ENCODE data around the gene ZNF341.
"Not testable (repeated sequence)": the region's sequence is repeated elsewhere in the genome, so short reads cannot be mapped to it uniquely, and the experiment has no call there.

Gene ZNF341

DNA sequence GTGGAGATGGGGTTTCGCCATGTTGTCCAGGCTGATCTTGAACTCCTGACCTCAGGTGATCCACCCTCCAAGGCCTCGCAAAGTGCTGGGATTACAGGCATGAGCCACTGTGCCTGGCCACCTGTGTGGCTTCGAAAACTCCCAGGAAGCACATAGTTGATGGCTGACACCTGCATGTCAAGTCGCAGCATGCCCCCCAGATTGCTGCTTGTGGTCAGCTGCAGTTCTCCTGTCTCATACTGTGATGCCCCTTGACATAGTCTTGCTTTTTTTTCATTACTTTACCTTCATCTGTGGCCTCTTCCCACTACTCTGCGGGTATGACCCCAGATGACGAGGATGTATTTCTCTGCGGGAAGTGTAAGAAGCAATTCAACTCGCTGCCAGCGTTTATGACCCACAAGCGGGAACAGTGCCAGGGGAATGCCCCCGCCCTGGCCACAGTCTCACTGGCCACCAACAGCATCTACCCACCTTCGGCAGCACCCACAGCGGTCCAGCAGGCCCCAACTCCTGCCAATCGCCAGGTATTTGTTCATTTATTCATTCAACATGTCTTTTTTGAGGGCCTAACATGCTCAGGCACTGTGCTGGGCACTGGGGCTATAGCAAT lies 13.1 kb downstream of the ZNF341 start:
- Histone ChIP-seq H3K4me1 (ENCODE audit: control insufficient read depth in 5 of 5, insufficient read depth in 5 of 5, low read length in 5 of 5) (no peaks in the 10 kb centered on the region), H3K9ac (ENCODE audit: low read length in 5 of 5) (no peak overlapping the region), H3K9me3 (ENCODE audit: control insufficient read depth in 5 of 5, low read length in 5 of 5) (no peaks in the 10 kb centered on the region), H3K27ac (ENCODE audit: low read depth, low read length) (no peak overlapping the region), H3K4me3 (ENCODE audit: low read depth in 1 of 5, low read length in 5 of 5) (no peak overlapping the region), H3K36me3 (ENCODE audit: control insufficient read depth in 5 of 5, insufficient read depth in 5 of 5, low read length in 5 of 5) (peaks cover 0 to 22% (median 14%) of the 10 kb centered on the region in 5 donors), H3K27me3 (ENCODE audit: control insufficient read depth in 5 of 5, insufficient read depth in 4 of 5, low read length in 5 of 5) (no peaks in the 10 kb centered on the region)

DNA sequence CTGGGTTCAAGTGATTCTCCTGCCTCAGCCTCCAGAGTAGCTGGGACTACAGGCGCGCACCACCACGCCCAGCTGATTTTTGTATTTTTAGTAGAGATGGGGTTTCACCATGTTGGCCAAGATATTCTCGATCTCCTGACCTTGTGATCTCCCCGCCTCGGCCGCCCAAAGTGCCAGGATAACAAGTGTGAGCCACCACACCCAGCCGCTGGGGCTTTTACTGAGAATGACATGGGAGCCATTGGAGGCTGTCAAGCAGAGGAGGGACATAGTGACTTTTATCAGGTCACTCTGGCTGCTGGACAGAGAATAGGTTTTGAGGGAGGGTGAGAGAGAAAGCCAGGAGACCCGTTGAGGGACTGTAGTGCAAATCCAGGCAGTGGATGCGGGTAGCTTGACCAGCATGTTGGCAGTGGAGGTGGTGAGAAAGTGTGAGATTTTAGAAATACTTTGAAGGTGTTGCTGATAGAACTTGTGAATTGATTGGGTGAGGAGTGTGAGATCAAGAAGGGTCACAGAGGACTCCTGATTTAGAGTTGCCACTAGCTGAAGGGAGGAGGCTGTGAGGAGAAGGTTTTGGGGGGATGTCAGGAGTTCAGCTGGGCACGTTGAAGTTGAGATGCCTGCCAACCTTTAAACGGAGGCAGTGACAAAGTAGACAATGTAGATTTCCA lies 14.7 kb downstream of the ZNF341 start:
- no peaks in the 10 kb centered on the region for H3K4me1 ChIP-seq (ENCODE audit: control insufficient read depth in 5 of 5, insufficient read depth in 5 of 5, low read length in 5 of 5)
- H3K4me3 ChIP-seq (ENCODE audit: low read depth in 1 of 5, low read length in 5 of 5): no peak overlapping the region
- H3K36me3 ChIP-seq (ENCODE audit: control insufficient read depth in 5 of 5, insufficient read depth in 5 of 5, low read length in 5 of 5): peaks cover 4 to 35% (median 23%) of the 10 kb centered on the region in 5 donors
- H3K9me3 ChIP-seq (ENCODE audit: control insufficient read depth in 5 of 5, low read length in 5 of 5): no peaks in the 10 kb centered on the region
- H3K27me3 ChIP-seq (ENCODE audit: control insufficient read depth in 5 of 5, insufficient read depth in 4 of 5, low read length in 5 of 5): no peaks in the 10 kb centered on the region
- no peak overlapping the region for H3K27ac ChIP-seq (ENCODE audit: low read depth, low read length)
- H3K9ac ChIP-seq (ENCODE audit: low read length in 5 of 5): no peak overlapping the region

DNA sequence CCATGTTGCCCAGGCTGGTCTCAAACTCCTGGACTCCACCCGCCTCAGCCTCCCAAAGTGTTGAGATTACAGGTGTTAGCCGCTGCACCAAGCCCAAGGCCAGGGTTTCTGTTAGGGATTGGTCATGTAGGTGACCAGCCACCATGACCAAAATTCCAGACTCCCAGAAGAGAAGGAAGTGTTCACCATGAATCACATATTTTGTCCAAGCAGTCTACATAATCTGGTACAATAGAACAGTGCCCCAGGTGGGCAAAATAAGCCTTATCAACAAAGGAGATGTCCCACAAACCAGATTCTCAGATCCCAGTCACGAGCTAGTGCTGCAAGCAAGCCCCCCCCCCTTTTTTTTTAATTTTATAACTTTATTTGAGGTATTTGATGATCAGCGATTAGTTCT lies 20.0 kb downstream of the ZNF341 start:
- no peak overlapping the region for H3K27ac ChIP-seq (ENCODE audit: low read depth, low read length)
- H3K36me3 ChIP-seq (ENCODE audit: control insufficient read depth in 5 of 5, insufficient read depth in 5 of 5, low read length in 5 of 5): peaks cover 4 to 57% (median 37%) of the 10 kb centered on the region in 5 donors
- no peaks in the 10 kb centered on the region for H3K27me3 ChIP-seq (ENCODE audit: control insufficient read depth in 5 of 5, insufficient read depth in 4 of 5, low read length in 5 of 5)
- peaks cover 0 to under 1% (median 0%) of the 10 kb centered on the region in 5 donors for H3K9me3 ChIP-seq (ENCODE audit: control insufficient read depth in 5 of 5, low read length in 5 of 5)
- no peak overlapping the region for H3K9ac ChIP-seq (ENCODE audit: low read length in 5 of 5)
- H3K4me3 ChIP-seq (ENCODE audit: low read depth in 1 of 5, low read length in 5 of 5): no peak overlapping the region
- H3K4me1 ChIP-seq (ENCODE audit: control insufficient read depth in 5 of 5, insufficient read depth in 5 of 5, low read length in 5 of 5): no peaks in the 10 kb centered on the region

DNA sequence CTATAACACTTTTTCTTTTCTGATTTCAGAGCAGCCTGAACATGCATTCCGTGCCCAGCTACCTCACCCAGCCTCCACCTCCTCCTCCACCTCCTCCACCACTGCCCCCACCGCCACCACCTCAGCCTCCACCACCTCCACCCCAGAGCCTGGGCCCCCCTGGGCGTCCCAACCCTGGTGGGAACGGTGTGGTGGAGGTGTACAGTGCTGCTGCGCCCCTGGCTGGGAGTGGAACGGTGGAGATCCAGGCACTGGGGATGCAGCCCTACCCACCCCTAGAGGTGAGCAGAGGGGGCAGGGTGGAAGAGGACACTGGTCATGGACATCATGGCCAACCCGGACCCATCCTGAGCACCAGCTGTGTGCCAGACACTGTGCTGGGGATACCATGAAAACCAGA lies 21.3 kb downstream of the ZNF341 start:
- Histone ChIP-seq H3K4me1 (ENCODE audit: control insufficient read depth in 5 of 5, insufficient read depth in 5 of 5, low read length in 5 of 5) (no peaks in the 10 kb centered on the region), H3K27ac (ENCODE audit: low read depth, low read length) (no peak overlapping the region), H3K4me3 (ENCODE audit: low read depth in 1 of 5, low read length in 5 of 5) (no peak overlapping the region), H3K9ac (ENCODE audit: low read length in 5 of 5) (no peak overlapping the region), H3K27me3 (ENCODE audit: control insufficient read depth in 5 of 5, insufficient read depth in 4 of 5, low read length in 5 of 5) (no peaks in the 10 kb centered on the region), H3K9me3 (ENCODE audit: control insufficient read depth in 5 of 5, low read length in 5 of 5) (peaks cover 0 to 13% (median 9%) of the 10 kb centered on the region in 5 donors), H3K36me3 (ENCODE audit: control insufficient read depth in 5 of 5, insufficient read depth in 5 of 5, low read length in 5 of 5) (peaks cover 8 to 66% (median 43%) of the 10 kb centered on the region in 5 donors)

DNA sequence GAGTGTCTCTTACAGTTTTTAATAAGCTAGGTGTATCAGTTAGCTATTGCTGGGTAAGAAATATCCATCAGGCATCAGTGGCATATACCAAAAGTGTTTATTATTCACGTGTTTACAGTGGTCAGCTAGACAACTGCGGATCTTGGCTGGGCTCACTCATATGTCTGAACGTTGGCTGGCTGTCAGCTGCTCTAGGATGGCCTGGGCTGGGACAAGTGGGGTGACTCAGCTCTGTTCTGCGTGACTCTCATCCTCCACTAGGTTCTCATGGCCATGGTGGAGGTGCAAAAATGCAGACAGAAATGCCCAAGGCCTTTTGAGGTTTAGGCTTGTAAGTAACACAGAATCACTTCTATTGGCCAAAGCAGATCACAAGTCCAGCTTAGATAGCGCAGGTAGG lies 22.0 kb downstream of the ZNF341 start:
- peaks cover 8 to 68% (median 47%) of the 10 kb centered on the region in 5 donors for H3K36me3 ChIP-seq (ENCODE audit: control insufficient read depth in 5 of 5, insufficient read depth in 5 of 5, low read length in 5 of 5)
- no peaks in the 10 kb centered on the region for H3K27me3 ChIP-seq (ENCODE audit: control insufficient read depth in 5 of 5, insufficient read depth in 4 of 5, low read length in 5 of 5)
- no peak overlapping the region for H3K27ac ChIP-seq (ENCODE audit: low read depth, low read length)
- peaks cover 0 to 13% (median 9%) of the 10 kb centered on the region in 5 donors for H3K9me3 ChIP-seq (ENCODE audit: control insufficient read depth in 5 of 5, low read length in 5 of 5)
- no peak overlapping the region for H3K9ac ChIP-seq (ENCODE audit: low read length in 5 of 5)
- H3K4me3 ChIP-seq (ENCODE audit: low read depth in 1 of 5, low read length in 5 of 5): no peak overlapping the region
- no peaks in the 10 kb centered on the region for H3K4me1 ChIP-seq (ENCODE audit: control insufficient read depth in 5 of 5, insufficient read depth in 5 of 5, low read length in 5 of 5)

DNA sequence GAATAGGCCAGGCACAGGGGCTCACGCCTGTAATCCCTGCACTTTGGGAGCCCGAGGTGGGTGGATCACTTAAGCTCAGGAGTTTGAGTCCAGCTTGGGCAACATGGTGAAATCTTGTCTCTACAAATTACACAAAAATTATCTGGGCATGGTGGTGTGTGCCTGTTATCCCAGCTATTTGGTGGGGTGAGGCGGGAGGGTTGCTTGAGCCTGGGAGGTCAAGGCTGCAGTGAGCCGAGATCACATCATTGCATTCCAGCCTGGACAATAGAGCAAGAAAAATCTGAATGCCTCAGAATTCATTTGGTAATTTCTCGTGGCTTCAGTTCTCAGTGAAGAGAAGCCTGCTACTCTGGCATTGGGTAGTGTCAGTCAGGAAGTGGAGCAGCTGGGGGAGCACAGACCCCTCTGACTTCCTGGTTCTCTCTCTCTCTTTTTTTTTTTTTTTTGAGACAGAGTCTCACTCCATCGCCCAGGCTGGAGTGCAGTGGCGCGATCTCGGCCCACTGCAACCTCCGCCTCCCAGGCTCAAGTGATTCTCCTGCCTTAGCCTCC lies 24.2 kb downstream of the ZNF341 start:
- H3K27ac ChIP-seq (ENCODE audit: low read depth, low read length); H3K27me3 ChIP-seq (ENCODE audit: control insufficient read depth in 5 of 5, insufficient read depth in 4 of 5, low read length in 5 of 5); H3K4me1 ChIP-seq (ENCODE audit: control insufficient read depth in 5 of 5, insufficient read depth in 5 of 5, low read length in 5 of 5); H3K9ac ChIP-seq (ENCODE audit: low read length in 5 of 5); H3K4me3 ChIP-seq (ENCODE audit: low read depth in 1 of 5, low read length in 5 of 5): not testable (repeated sequence)
- Histone ChIP-seq H3K36me3 (ENCODE audit: control insufficient read depth in 5 of 5, insufficient read depth in 5 of 5, low read length in 5 of 5) (peaks cover 7 to 62% (median 48%) of the 10 kb centered on the region in 5 donors), H3K9me3 (ENCODE audit: control insufficient read depth in 5 of 5, low read length in 5 of 5) (peaks cover 0 to 13% (median 9%) of the 10 kb centered on the region in 5 donors)

DNA sequence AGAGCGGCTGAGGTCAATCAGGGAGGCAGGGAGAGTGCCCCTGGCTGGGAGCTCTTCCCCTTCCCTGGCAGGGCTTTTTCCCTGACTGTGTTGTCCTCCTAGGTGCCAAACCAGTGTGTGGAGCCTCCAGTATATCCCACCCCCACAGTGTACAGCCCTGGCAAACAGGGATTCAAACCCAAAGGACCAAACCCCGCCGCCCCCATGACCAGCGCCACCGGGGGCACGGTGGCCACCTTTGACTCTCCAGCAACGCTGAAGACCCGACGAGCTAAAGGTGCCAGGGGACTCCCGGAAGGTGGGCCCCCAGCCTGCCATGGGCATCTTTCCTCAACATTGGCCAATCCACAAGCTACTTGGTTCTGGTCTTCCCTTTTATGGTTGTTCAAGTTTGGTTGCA lies 25.2 kb downstream of the ZNF341 start:
- Histone ChIP-seq H3K27ac (ENCODE audit: low read depth, low read length) (no peak overlapping the region), H3K4me1 (ENCODE audit: control insufficient read depth in 5 of 5, insufficient read depth in 5 of 5, low read length in 5 of 5) (no peaks in the 10 kb centered on the region), H3K9ac (ENCODE audit: low read length in 5 of 5) (no peak overlapping the region), H3K4me3 (ENCODE audit: low read depth in 1 of 5, low read length in 5 of 5) (no peak overlapping the region), H3K9me3 (ENCODE audit: control insufficient read depth in 5 of 5, low read length in 5 of 5) (peaks cover 0 to 13% (median 9%) of the 10 kb centered on the region in 5 donors), H3K36me3 (ENCODE audit: control insufficient read depth in 5 of 5, insufficient read depth in 5 of 5, low read length in 5 of 5) (peaks cover 4 to 58% (median 52%) of the 10 kb centered on the region in 5 donors), H3K27me3 (ENCODE audit: control insufficient read depth in 5 of 5, insufficient read depth in 4 of 5, low read length in 5 of 5) (no peaks in the 10 kb centered on the region)

DNA sequence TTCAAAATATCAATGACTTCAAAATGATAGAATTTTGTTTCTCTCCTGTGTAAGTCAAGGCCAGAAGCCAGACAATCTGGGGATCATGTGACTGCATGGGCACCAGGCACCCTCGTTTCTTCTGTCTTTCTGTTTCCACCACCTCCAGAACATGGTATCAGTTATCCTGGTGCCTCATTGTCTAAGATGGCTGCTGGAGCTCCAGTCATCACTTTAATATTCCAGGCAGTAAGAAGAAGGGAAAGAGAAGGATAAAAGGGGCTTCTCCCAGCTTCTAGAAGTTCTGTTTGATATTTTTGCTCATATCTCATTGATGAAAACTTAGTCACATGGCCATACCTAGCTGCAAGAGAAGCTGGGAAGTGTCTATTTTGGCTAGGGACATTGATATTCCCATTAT lies 25.7 kb downstream of the ZNF341 start:
- Histone ChIP-seq H3K4me1 (ENCODE audit: control insufficient read depth in 5 of 5, insufficient read depth in 5 of 5, low read length in 5 of 5) (no peaks in the 10 kb centered on the region), H3K27me3 (ENCODE audit: control insufficient read depth in 5 of 5, insufficient read depth in 4 of 5, low read length in 5 of 5) (no peaks in the 10 kb centered on the region), H3K36me3 (ENCODE audit: control insufficient read depth in 5 of 5, insufficient read depth in 5 of 5, low read length in 5 of 5) (peaks cover 4 to 55% (median 49%) of the 10 kb centered on the region in 5 donors), H3K9me3 (ENCODE audit: control insufficient read depth in 5 of 5, low read length in 5 of 5) (peaks cover 0 to 13% (median 9%) of the 10 kb centered on the region in 5 donors), H3K4me3 (ENCODE audit: low read depth in 1 of 5, low read length in 5 of 5) (no peak overlapping the region), H3K9ac (ENCODE audit: low read length in 5 of 5) (no peak overlapping the region), H3K27ac (ENCODE audit: low read depth, low read length) (no peak overlapping the region)

DNA sequence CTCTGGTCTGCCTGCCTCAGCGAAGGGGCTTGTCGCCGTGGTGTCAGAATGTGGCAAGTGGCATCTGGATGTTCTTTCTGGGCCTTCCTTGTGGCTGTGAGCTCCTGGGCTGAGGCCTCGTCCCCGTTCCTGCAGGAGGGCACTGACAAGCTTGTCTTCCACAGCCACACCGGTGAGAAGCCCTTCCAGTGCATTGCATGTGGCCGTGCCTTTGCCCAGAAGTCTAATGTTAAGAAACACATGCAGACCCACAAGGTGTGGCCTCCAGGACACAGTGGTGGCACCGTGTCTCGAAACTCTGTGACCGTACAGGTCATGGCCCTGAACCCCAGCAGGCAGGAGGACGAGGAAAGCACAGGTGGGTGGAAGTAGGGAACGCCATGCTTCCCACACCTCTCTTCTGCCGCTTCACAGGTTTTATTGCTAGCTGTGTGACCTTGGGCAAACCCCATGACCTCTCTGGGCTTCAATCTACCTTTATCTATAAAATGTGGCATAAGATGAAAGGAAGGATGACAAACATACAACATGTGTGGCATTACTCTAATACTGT lies 30.0 kb downstream of the ZNF341 start:
- H3K9ac ChIP-seq (ENCODE audit: low read length in 5 of 5): no peak overlapping the region
- H3K4me3 ChIP-seq (ENCODE audit: low read depth in 1 of 5, low read length in 5 of 5): no peak overlapping the region
- no peaks in the 10 kb centered on the region for H3K27me3 ChIP-seq (ENCODE audit: control insufficient read depth in 5 of 5, insufficient read depth in 4 of 5, low read length in 5 of 5)
- H3K36me3 ChIP-seq (ENCODE audit: control insufficient read depth in 5 of 5, insufficient read depth in 5 of 5, low read length in 5 of 5): peaks cover 7 to 44% (median 33%) of the 10 kb centered on the region in 5 donors
- no peak overlapping the region for H3K27ac ChIP-seq (ENCODE audit: low read depth, low read length)
- H3K9me3 ChIP-seq (ENCODE audit: control insufficient read depth in 5 of 5, low read length in 5 of 5): peaks cover 0 to 12% (median 9%) of the 10 kb centered on the region in 5 donors
- H3K4me1 ChIP-seq (ENCODE audit: control insufficient read depth in 5 of 5, insufficient read depth in 5 of 5, low read length in 5 of 5): no peaks in the 10 kb centered on the region

DNA sequence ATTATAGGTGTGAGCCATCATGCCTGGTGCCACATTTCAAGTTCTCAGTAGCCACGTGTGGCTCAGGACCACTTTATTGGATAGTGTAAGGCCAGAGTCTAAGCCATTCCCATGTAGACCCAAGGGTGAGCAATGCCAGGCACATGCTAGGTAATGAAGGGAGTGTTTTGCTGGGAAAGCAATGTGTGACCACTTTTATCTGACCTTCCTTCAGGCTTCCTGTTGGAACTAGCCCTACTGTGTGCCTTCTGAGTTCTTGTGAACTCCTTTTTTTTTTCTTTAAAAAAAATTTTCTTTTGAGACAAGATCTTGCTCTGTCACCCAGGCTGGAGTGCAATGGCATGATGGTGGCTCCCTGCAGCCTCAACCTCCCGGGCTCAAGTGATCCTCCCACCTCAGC lies 33.3 kb downstream of the ZNF341 start:
- H3K36me3 ChIP-seq (ENCODE audit: control insufficient read depth in 5 of 5, insufficient read depth in 5 of 5, low read length in 5 of 5): peaks cover 6 to 40% (median 23%) of the 10 kb centered on the region in 5 donors

More for the DNA sequence above, 33.3 kb downstream of the ZNF341 start:
- H3K9me3 ChIP-seq (ENCODE audit: control insufficient read depth in 5 of 5, low read length in 5 of 5): no peaks in the 10 kb centered on the region
- H3K4me3 ChIP-seq (ENCODE audit: low read depth in 1 of 5, low read length in 5 of 5): no peak overlapping the region
- H3K4me1 ChIP-seq (ENCODE audit: control insufficient read depth in 5 of 5, insufficient read depth in 5 of 5, low read length in 5 of 5): peaks cover 0 to 2% (median 0%) of the 10 kb centered on the region in 5 donors
- H3K9ac ChIP-seq (ENCODE audit: low read length in 5 of 5): no peak overlapping the region
- no peaks in the 10 kb centered on the region for H3K27me3 ChIP-seq (ENCODE audit: control insufficient read depth in 5 of 5, insufficient read depth in 4 of 5, low read length in 5 of 5)
- H3K27ac ChIP-seq (ENCODE audit: low read depth, low read length): no peak overlapping the region

Data from subcutaneous abdominal adipose tissue (tissue), 5 donors.